Measurements from ENCODE around the gene ASB6. TPM values are rescaled to one million over a fixed set of nuclear protein-coding genes. Genes with fewer than 3 reads are reported as not detected.

ASB6 gene
- polyA plus RNA-seq, 1 of the 3 experiments (the other 2 are of a cell fraction), result 35.9 TPM

DNA sequence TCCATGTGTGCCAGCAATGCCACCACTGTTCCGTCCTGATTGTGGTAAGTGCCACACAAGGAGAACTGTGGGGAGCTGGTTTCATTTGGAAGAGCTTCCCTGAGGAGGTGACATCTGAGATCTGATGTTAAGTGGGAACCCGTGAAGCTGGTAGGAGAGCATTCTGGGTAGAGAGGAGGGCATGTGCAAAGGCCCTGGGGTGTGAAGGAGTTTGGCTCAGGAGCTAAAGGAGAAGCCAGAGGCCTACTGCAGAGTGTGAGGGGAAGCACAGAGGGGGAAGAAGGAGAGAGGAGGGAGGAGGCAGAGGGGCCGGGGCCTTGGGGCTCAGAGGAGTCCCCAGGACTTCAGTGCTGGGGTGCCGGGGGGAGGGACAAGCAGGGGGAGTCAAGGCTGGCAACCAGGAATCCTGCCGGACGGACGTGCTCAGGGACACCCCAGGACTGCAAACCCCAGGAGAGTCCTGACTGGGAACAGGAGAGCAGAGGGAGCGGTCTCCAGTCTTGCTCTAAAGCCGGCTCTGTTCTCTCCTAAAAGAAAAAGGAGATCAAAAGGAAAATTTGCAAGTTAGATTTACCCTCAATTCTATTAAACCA, 40.8 kb downstream of the ASB6 start:
- H3K4me2 ChIP-seq, result no peak overlapping the region
- POLR2A ChIA-PET, result interaction anchor here (1.2 kb wide), 1 partner anchor 423 kb away, joined by 8 read pairs; the partner anchor contains the start of gene IER5L
- H4K20me1 ChIP-seq (ENCODE audit: insufficient read depth), result no peaks in the 10 kb centered on the region
- H3K36me3 ChIP-seq (replicated peaks in 1 of 2; ENCODE audit: control insufficient read depth in 1 of 2, insufficient read depth in 2 of 2, low read length in 1 of 2), result no peaks in the 10 kb centered on the region
- no peaks in the 10 kb centered on the region for H3K9me2 ChIP-seq
- no peak overlapping the region for H3K27ac ChIP-seq (ENCODE audit: low read depth in 2 of 2, low read length in 1 of 2)
- no peaks in the 10 kb centered on the region for H3K79me2 ChIP-seq (ENCODE audit: insufficient read depth)
- no peaks in the 10 kb centered on the region for H3F3A ChIP-seq (replicated peaks; ENCODE audit: insufficient read depth)
- 85% methylated on average over 9 of the region's 9 CpGs for WGBS (ENCODE audit: low lambda C conversion rate)
- TF ChIP-seq, protein P1, sequence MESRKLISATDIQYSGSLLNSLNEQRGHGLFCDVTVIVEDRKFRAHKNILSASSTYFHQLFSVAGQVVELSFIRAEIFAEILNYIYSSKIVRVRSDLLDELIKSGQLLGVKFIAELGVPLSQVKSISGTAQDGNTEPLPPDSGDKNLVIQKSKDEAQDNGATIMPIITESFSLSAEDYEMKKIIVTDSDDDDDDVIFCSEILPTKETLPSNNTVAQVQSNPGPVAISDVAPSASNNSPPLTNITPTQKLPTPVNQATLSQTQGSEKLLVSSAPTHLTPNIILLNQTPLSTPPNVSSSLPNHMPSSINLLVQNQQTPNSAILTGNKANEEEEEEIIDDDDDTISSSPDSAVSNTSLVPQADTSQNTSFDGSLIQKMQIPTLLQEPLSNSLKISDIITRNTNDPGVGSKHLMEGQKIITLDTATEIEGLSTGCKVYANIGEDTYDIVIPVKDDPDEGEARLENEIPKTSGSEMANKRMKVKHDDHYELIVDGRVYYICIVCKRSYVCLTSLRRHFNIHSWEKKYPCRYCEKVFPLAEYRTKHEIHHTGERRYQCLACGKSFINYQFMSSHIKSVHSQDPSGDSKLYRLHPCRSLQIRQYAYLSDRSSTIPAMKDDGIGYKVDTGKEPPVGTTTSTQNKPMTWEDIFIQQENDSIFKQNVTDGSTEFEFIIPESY (IDR thresholded peaks at IDR 0.05; ENCODE audit: borderline replicate concordance, low read depth), result no peak
- TF ChIP-seq FOXJ3 (CRISPR knock-in tag; IDR thresholded peaks at IDR 0.05), result no peak
- TF ChIP-seq, protein P2, sequence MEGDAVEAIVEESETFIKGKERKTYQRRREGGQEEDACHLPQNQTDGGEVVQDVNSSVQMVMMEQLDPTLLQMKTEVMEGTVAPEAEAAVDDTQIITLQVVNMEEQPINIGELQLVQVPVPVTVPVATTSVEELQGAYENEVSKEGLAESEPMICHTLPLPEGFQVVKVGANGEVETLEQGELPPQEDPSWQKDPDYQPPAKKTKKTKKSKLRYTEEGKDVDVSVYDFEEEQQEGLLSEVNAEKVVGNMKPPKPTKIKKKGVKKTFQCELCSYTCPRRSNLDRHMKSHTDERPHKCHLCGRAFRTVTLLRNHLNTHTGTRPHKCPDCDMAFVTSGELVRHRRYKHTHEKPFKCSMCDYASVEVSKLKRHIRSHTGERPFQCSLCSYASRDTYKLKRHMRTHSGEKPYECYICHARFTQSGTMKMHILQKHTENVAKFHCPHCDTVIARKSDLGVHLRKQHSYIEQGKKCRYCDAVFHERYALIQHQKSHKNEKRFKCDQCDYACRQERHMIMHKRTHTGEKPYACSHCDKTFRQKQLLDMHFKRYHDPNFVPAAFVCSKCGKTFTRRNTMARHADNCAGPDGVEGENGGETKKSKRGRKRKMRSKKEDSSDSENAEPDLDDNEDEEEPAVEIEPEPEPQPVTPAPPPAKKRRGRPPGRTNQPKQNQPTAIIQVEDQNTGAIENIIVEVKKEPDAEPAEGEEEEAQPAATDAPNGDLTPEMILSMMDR (IDR thresholded peaks at IDR 0.05), result no peak
- TF ChIP-seq FOSL2 (IDR thresholded peaks at IDR 0.05; ENCODE audit: borderline replicate concordance, low read depth), result no peak
- TF ChIP-seq RXRA (IDR thresholded peaks at IDR 0.05; ENCODE audit: borderline replicate concordance, low read depth), result no peak
- no peak for TF ChIP-seq YY1 (IDR thresholded peaks at IDR 0.05; ENCODE audit: low read depth)
- TF ChIP-seq, protein P3, sequence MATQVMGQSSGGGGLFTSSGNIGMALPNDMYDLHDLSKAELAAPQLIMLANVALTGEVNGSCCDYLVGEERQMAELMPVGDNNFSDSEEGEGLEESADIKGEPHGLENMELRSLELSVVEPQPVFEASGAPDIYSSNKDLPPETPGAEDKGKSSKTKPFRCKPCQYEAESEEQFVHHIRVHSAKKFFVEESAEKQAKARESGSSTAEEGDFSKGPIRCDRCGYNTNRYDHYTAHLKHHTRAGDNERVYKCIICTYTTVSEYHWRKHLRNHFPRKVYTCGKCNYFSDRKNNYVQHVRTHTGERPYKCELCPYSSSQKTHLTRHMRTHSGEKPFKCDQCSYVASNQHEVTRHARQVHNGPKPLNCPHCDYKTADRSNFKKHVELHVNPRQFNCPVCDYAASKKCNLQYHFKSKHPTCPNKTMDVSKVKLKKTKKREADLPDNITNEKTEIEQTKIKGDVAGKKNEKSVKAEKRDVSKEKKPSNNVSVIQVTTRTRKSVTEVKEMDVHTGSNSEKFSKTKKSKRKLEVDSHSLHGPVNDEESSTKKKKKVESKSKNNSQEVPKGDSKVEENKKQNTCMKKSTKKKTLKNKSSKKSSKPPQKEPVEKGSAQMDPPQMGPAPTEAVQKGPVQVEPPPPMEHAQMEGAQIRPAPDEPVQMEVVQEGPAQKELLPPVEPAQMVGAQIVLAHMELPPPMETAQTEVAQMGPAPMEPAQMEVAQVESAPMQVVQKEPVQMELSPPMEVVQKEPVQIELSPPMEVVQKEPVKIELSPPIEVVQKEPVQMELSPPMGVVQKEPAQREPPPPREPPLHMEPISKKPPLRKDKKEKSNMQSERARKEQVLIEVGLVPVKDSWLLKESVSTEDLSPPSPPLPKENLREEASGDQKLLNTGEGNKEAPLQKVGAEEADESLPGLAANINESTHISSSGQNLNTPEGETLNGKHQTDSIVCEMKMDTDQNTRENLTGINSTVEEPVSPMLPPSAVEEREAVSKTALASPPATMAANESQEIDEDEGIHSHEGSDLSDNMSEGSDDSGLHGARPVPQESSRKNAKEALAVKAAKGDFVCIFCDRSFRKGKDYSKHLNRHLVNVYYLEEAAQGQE (IDR thresholded peaks at IDR 0.05; ENCODE audit: low read depth, low read length), result no peak
- TF ChIP-seq, protein P4, sequence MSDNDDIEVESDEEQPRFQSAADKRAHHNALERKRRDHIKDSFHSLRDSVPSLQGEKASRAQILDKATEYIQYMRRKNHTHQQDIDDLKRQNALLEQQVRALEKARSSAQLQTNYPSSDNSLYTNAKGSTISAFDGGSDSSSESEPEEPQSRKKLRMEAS (IDR thresholded peaks at IDR 0.05; ENCODE audit: low read depth), result no peak
- no peak for TF ChIP-seq POLR2AphosphoS5 (IDR thresholded peaks at IDR 0.05; ENCODE audit: low read depth, low read length)
- no peak for TF ChIP-seq TCF12 (IDR thresholded peaks at IDR 0.05)
- no peak for TF ChIP-seq TAF1 (IDR thresholded peaks at IDR 0.05; ENCODE audit: borderline replicate concordance, low read depth, low read length)
- no peak for TF ChIP-seq RFX5 (IDR thresholded peaks at IDR 0.05; ENCODE audit: low read length)
- TF ChIP-seq, protein P5, sequence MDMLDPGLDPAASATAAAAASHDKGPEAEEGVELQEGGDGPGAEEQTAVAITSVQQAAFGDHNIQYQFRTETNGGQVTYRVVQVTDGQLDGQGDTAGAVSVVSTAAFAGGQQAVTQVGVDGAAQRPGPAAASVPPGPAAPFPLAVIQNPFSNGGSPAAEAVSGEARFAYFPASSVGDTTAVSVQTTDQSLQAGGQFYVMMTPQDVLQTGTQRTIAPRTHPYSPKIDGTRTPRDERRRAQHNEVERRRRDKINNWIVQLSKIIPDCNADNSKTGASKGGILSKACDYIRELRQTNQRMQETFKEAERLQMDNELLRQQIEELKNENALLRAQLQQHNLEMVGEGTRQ (IDR thresholded peaks at IDR 0.05; ENCODE audit: borderline replicate concordance, low read depth, low read length), result no peak
- no peak overlapping the region for H3K4me3 ChIP-seq (ENCODE audit: low read depth in 2 of 2, low read length in 1 of 2)
- CTCF ChIA-PET, result interaction anchor here (1.5 kb wide), 1 partner anchor 458 kb away, joined by 5 read pairs; no protein-coding TSS in a partner anchor
- no peaks in the 10 kb centered on the region for H3K27me3 ChIP-seq (ENCODE audit: insufficient read depth)
- DNase-seq, result no peak
- H2AFZ ChIP-seq (ENCODE audit: low read depth), result no peak overlapping the region
- peaks cover 0 to 13% of the 10 kb centered on the region in 2 experiments; a peak in 1 of 4 replicates for H3K4me1 ChIP-seq (ENCODE audit: control insufficient read depth in 1 of 2, insufficient read depth in 2 of 2, low read depth in 1 of 2, low read length in 1 of 2)
- no peak overlapping the region for H3K9ac ChIP-seq
- H3K9me3 ChIP-seq, result no peaks in the 10 kb centered on the region
